HG03342 (cell line): ENCODE results near the gene SARS1.

Source experiments
- ATAC-seq: cut with Tn5 transposase; IDR thresholded peaks from one replicate; pipeline ENCODE4 v1.9.1; 2021; ENCODE audit warnings: mild to moderate bottlenecking, moderate library complexity; ENCODE audit not compliant: unreplicated experiment

Gene SARS1

GRCh38 chr1:109259674-109260557 lies 46.2 kb downstream of the SARS1 start:
- ATAC-seq, result no peak

DNA sequence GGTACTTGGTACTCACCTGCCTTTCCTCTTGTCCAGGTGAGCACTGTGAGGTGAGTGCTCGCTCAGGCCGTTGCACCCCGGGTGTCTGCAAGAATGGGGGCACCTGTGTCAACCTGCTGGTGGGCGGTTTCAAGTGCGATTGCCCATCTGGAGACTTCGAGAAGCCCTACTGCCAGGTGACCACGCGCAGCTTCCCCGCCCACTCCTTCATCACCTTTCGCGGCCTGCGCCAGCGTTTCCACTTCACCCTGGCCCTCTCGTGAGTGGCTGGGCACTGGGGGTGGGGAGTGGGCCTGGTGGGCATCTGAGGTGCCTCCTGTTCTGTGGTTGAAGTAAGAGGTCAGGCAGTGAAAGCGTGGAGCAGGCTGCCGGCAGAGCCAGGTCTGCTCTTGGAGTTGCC lies 47.3 kb downstream of the SARS1 start:
- no peak for ATAC-seq

DNA sequence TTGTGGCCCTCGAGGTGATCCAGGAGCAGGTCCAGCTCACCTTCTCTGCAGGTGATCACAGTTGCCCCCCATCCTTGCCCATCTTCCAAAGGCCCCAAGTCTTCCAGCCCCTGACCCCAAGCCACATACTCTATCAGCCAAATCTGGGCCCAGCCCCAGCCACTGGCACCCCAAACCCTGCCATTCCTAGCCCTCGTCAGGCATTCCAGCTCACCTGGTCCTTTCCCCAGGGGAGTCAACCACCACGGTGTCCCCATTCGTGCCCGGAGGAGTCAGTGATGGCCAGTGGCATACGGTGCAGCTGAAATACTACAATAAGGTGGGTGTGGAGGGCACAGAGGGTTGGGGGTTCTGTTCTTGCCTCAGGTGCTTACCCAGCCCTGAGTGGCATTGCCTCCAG lies 47.9 kb downstream of the SARS1 start:
- no peak for ATAC-seq

- ATAC-seq, result no peak
Measured at GRCh38 chr1:109262231-109263055, 48.7 kb downstream of the SARS1 start.

GRCh38 chr1:109263234-109263596 lies 49.5 kb downstream of the SARS1 start:
- ATAC-seq, result no peak

- peak; percentile 74 for ATAC-seq
Measured at GRCh38 chr1:109263597-109264378, 50.1 kb downstream of the SARS1 start.

- no peak for ATAC-seq
Measured at GRCh38 chr1:109264379-109264755, 50.6 kb downstream of the SARS1 start.

GRCh38 chr1:109265016-109265415 lies 51.3 kb downstream of the SARS1 start:
- no peak for ATAC-seq

DNA sequence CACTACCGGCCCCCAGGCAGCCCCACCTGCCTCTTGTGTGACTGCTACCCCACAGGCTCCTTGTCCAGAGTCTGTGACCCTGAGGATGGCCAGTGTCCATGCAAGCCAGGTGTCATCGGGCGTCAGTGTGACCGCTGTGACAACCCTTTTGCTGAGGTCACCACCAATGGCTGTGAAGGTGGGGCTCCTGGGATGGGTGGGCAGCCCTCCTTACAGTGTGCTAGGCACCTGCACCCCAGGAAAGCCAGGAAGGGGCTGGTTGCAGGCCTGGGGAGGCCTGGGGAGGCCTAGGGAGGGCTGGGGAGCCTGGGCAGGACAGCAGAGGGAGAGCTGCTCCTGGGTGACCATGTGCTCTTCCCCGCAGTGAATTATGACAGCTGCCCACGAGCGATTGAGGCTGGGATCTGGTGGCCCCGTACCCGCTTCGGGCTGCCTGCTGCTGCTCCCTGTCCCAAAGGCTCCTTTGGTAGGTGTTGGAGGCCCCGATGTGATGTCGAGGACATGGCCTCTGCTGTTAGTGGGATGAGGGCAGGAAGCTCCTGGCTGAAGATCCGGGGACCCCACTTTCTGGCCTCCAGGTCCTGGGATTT lies 52.1 kb downstream of the SARS1 start:
- ATAC-seq, result no peak

GRCh38 chr1:109266965-109267364 lies 53.2 kb downstream of the SARS1 start:
- ATAC-seq, result no peak

GRCh38 chr1:109267743-109268300 lies 54.1 kb downstream of the SARS1 start:
- no peak for ATAC-seq

DNA sequence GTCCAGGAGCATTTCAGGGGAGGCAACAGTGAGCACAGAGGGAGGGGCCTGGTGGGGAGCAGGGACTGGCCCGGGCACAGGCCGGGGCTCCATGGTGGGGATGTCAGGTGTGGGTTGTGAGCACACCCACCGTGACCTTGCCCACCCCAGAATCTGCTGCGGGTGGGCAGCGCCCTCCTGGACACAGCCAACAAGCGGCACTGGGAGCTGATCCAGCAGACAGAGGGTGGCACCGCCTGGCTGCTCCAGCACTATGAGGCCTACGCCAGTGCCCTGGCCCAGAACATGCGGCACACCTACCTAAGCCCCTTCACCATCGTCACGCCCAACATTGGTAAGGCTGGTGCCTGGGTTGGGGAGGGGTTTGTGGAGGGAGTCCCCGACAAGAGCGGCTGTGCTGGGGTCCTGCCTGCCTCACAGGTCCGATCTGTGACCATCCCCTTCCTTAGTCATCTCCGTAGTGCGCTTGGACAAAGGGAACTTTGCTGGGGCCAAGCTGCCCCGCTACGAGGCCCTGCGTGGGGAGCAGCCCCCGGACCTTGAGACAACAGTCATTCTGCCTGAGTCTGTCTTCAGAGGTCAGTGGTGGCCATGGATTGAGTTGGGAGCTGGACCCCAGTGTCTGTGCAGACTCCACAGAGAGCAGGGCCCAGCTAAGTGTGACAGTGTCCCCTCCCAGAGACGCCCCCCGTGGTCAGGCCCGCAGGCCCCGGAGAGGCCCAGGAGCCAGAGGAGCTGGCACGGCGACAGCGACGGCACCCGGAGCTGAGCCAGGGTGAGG lies 54.9 kb downstream of the SARS1 start:
- ATAC-seq, result no peak

DNA sequence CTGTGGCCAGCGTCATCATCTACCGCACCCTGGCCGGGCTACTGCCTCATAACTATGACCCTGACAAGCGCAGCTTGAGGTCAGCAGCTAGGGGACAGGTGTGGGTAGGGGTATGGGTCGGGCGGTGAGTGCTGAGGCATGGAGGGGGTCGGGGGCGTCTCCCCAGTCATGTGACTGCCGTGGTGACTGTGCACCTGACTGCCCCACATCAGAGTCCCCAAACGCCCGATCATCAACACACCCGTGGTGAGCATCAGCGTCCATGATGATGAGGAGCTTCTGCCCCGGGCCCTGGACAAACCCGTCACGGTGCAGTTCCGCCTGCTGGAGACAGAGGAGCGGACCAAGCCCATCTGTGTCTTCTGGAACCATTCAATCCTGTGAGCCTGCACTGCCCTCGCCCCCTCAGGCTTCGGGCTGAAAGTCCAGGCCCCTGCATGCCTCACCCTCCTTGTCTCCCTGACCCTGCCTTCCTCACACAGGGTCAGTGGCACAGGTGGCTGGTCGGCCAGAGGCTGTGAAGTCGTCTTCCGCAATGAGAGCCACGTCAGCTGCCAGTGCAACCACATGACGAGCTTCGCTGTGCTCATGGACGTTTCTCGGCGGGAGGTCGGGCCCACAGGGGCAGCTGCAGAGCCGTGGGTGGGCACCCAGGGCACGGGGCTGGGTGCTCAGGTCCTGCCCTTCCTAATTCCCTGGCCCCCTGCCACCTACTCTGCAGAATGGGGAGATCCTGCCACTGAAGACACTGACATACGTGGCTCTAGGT lies 55.7 kb downstream of the SARS1 start:
- no peak for ATAC-seq

GRCh38 chr1:109269981-109270622 lies 56.4 kb downstream of the SARS1 start:
- no peak for ATAC-seq

DNA sequence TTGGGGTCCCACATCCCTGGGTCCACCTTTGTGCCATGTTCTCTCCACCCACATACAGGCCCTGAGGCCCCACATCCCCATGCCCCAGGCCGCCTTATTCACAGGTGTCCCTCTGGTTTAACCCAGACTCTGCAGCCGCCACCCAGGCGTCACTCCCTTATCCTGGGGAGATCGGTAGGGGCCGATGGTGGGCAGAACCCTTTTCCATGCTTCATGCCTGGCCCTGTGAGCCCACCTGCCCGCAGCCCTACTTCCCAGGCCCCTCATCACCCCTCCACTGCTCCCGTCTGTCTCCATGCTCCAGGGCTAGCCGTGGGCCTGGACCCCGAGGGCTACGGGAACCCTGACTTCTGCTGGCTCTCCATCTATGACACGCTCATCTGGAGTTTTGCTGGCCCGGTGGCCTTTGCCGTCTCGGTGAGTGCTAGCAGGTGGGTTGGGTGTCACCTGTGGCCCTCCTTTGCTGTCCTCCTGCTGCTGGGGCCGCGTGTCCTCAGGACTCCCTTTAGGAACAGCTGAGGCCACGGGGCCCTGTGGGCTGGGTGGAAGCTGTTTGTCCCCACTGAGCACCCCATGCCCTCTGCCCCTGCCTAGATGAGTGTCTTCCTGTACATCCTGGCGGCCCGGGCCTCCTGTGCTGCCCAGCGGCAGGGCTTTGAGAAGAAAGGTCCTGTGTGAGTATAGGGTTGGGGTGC lies 57.1 kb downstream of the SARS1 start:
- ATAC-seq, result no peak

- no peak for ATAC-seq
Measured at GRCh38 chr1:109271458-109271857, 57.7 kb downstream of the SARS1 start.

- no peak for ATAC-seq
Measured at GRCh38 chr1:109272021-109272799, 58.5 kb downstream of the SARS1 start.
